HepG2 (cell line): ENCODE results near the gene LENG1. TPM values are rescaled to one million over a fixed set of nuclear protein-coding genes. Genes with fewer than 3 reads are reported as not detected.

Experiments used
- ATAC-seq: fragments of 200-7000 bp; cut with Tn5 transposase; 3 replicates; pipeline ENCODE4 v1.9.1; 2020; ENCODE audit warnings: mild to moderate bottlenecking, moderate library complexity
- BruUV-seq: library from RNA; stranded (reverse); fragments of 400-500 nt; replicated peaks from 2 replicates; lab custom pipeline; 2021; lab: Mats Ljungman, UMichigan
- CTCF ChIA-PET: fragments of 300-600 bp; formaldehyde crosslinking; extraction: SDS; loops from one replicate; lab custom pipeline; 2021; ENCODE audit warnings: low total read pairs, inconsistent platforms, low intra/inter-chr PET ratio; lab: Yijun Ruan, JAX
- POLR2A ChIA-PET: fragments of 350-600 bp; sonication (Branson Sonifier 250); formaldehyde crosslinking; loops from one replicate; lab custom pipeline; 2020; ENCODE audit warnings: antibody characterized with exemption, inconsistent platforms; lab: Yijun Ruan, JAX
- DNase-seq: peaks from one replicate; pipeline ENCODE4 v3.0.0-alpha.2; 2015; ENCODE audit warnings: low spot score
- FAIRE-seq: peaks from 3 replicates; lab custom pipeline; 2011; peaks lifted over from hg19 to GRCh38; lab: Jason Lieb, UNC
- H2AFZ ChIP-seq: one replicate; pipeline ENCODE4 v1.6.1; 2011; ENCODE audit warnings: low read length, inconsistent platforms
- H3K27ac ChIP-seq: fragments of 300-600 bp; 3 replicates; pipeline ENCODE4 v1.8.0; 2011; ENCODE audit warnings: mixed run types, mild to moderate bottlenecking, mixed read lengths, low read length, inconsistent platforms; ENCODE audit not compliant: insufficient read depth; ENCODE audit errors: extremely low read length
- H3K27me3 ChIP-seq, 2 experiments: fragments of 200-600 bp in 1 of 2; 2 replicates in 1 of 2; 3 replicates in 1 of 2; pipeline versions ENCODE4 v1.6.0 to v1.8.0; 2011; ENCODE audit warnings: low read length in 2 of 2, mild to moderate bottlenecking in 2 of 2, moderate library complexity in 2 of 2, inconsistent platforms in 1 of 2; ENCODE audit not compliant: insufficient read depth in 2 of 2, control insufficient read depth in 1 of 2
- H3K36me3 ChIP-seq, 2 experiments: fragments of 200-600 bp in 1 of 2; replicated peaks in 1 of 2; 2 replicates in 1 of 2; 3 replicates in 1 of 2; pipeline versions ENCODE4 v1.5.1 to v1.8.0; 2011; ENCODE audit warnings: low read length in 2 of 2, inconsistent platforms in 1 of 2; ENCODE audit not compliant: insufficient read depth in 2 of 2, control insufficient read depth in 1 of 2
- H3K4me1 ChIP-seq: 2 replicates; pipeline ENCODE4 v1.5.1; 2012; ENCODE audit warnings: low read length, inconsistent platforms; ENCODE audit not compliant: insufficient read depth
- H3K4me2 ChIP-seq: 2 replicates; pipeline ENCODE4 v1.6.0; 2011; ENCODE audit warnings: low read depth, low read length, inconsistent platforms
- H3K4me3 ChIP-seq, 3 experiments: fragments of 200-600 bp in 1 of 3; sonication (generic), shearing (Covaris generic) in 1 of 3; replicated peaks in 1 of 3; 2 replicates each; pipeline ENCODE4 v1.5.1; 2011 to 2016; ENCODE audit warnings: low read length in 3 of 3, inconsistent platforms in 2 of 3, low read depth in 2 of 3, mild to moderate bottlenecking in 2 of 3, control low read depth in 1 of 3, mixed read lengths in 1 of 3; ENCODE audit not compliant: insufficient read depth in 1 of 3
- H3K79me2 ChIP-seq: one replicate; pipeline ENCODE4 v1.6.1; 2011; ENCODE audit warnings: low read length, inconsistent platforms; ENCODE audit not compliant: insufficient read depth
- H3K9ac ChIP-seq: 2 replicates; pipeline ENCODE4 v1.6.0; 2011; ENCODE audit warnings: mild to moderate bottlenecking, low read depth, low read length, inconsistent platforms; ENCODE audit not compliant: insufficient read depth
- H3K9me3 ChIP-seq: 2 replicates; pipeline ENCODE4 v1.5.1; 2012; ENCODE audit warnings: mild to moderate bottlenecking, low read length
- H4K20me1 ChIP-seq: 2 replicates; pipeline ENCODE4 v1.6.0; 2011; ENCODE audit warnings: inconsistent platforms, mild to moderate bottlenecking, low read length, moderate library complexity; ENCODE audit not compliant: insufficient read depth
- CBX1 ChIP-seq: IDR thresholded peaks from one replicate; pipeline ENCODE4 v1.6.1; 2016; ENCODE audit warnings: antibody characterized with exemption, low read depth
- GABPA ChIP-seq, 2 experiments: IDR thresholded peaks; 2 replicates each; pipeline ENCODE4 v1.6.1; 2011 to 2016; ENCODE audit warnings: low read depth in 2 of 2, low read length in 1 of 2, missing biosample characterization in 1 of 2, missing genetic modification characterization in 1 of 2
- MED13 ChIP-seq: sonication (generic); formaldehyde crosslinking; IDR thresholded peaks from 2 replicates; pipeline ENCODE4 v1.5.0; 2020; ENCODE audit warnings: missing genetic modification reagents
- MIER3 ChIP-seq: IDR thresholded peaks from 2 replicates; pipeline ENCODE4 v1.6.1; 2016; ENCODE audit warnings: missing compliant biosample characterization, borderline replicate concordance
- NFKB2 ChIP-seq: sonication (generic); formaldehyde crosslinking; IDR thresholded peaks from 2 replicates; pipeline ENCODE4 v1.4.0; 2020; ENCODE audit warnings: missing genetic modification reagents, borderline replicate concordance
- RFXANK ChIP-seq: IDR thresholded peaks from 2 replicates; pipeline ENCODE4 v1.6.1; 2016
- THAP11 ChIP-seq: IDR thresholded peaks from 2 replicates; pipeline ENCODE4 v1.6.1; 2016; ENCODE audit warnings: missing biosample characterization, missing genetic modification reagents
- WGBS: methylation state at CpG from one replicate; pipeline ENCODE4 v1.1.6; 2017; ENCODE audit warnings: low lambda C conversion rate; 5-methylcytosine and 5-hydroxymethylcytosine counted together
- in situ Hi-C: cut with HindIII; loops from 2 replicates; pipeline ENCODE4 v1.10.0; 2017; ENCODE audit warnings: low pct_unique_long_range_greater_than_20kb; ENCODE audit not compliant: extremely low pct_ligation_motif_present
- intact Hi-C: fragments of 100-400 bp; cut with micrococcal nuclease; formaldehyde crosslinking; loops from one replicate; pipeline ENCODE4 v1.10.0; 2022; ENCODE audit not compliant: unreplicated experiment
- polyA plus RNA-seq, 8 experiments: library from polyadenylated mRNA; depleted of rRNA in 3 of 8; stranded (reverse) in 7 of 8; unstranded in 1 of 8; fragments of >200 nt; fragmentation: Illumina TruSeq in 4 of 8; extraction: Trizol in 4 of 8; gene quantifications; 2 replicates each; pipeline versions ENCODE4 v1.2.1 to v1.2.3, GENCODE V29; 2011 to 2016; ENCODE audit warnings: low read depth in 4 of 8, missing spikeins in 1 of 8, mixed read lengths in 1 of 8; ENCODE audit not compliant: insufficient read depth in 1 of 8
- total RNA-seq, 5 experiments: library from RNA; depleted of rRNA; stranded (reverse); fragments of >200 nt; fragmentation: Illumina TruSeq; extraction: Trizol; gene quantifications; 2 replicates each; pipeline ENCODE4 v1.2.3, GENCODE V29; 2016; ENCODE audit warnings: low read depth in 1 of 5
- TF ChIP-seq, protein P1 (sequence below): sonication (generic); formaldehyde crosslinking; IDR thresholded peaks from 2 replicates; pipeline ENCODE4 v1.4.0; 2020; ENCODE audit warnings: mild to moderate bottlenecking, missing genetic modification reagents
- TF ChIP-seq, protein P2 (sequence below): IDR thresholded peaks from 2 replicates; pipeline ENCODE4 v1.6.1; 2016; ENCODE audit warnings: mild to moderate bottlenecking
- TF ChIP-seq, protein P3 (sequence below): sonication (generic); formaldehyde crosslinking; IDR thresholded peaks from 2 replicates; pipeline ENCODE4 v1.4.0; 2020; ENCODE audit warnings: missing genetic modification reagents

LENG1 gene
- total and polyA plus RNA-seq, 2 of the 13 experiments (the other 11 are each of a cell fraction or from before 2014, with no cell fraction given): 1.8 to 3.8 TPM

DNA sequence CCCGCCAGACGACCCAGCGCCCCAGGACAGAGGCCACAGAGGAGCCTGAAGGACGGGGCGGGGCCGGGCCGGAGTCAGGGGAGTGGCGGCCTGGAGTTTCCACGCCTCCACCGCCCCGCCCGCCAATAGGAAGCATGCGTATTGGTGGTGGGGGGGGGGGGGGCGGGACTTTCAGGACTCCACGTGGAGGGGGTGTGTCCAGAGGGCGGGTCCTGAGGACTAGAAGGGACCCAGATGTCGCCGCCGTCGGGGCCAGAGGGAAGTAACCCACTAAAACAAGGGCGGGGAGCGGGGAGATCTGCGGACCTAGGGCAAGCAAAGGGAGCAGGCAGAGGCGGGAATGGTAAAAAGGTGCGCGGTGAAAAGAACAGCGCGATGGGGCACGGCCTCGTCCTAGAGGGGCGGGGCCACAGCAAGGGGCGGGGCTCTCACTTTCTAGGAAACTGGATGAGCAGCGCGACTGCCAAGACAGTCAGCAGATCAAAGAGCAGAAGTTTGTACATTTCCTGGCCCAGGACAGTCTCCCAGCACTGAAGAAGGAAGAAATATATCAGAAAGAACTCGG is 2.8 kb upstream of the LENG1 start:
- no peak for ATAC-seq
- ChIA-PET POLR2A (no interaction called here), CTCF (no interaction called here)
- no peak for FAIRE-seq
- no TSS peak for BruUV-seq
- Histone ChIP-seq H3K36me3 (peaks cover 0 to 9% of the 10 kb centered on the region in 2 experiments; a peak in 2 of 5 replicates), H3K79me2 (peaks cover 13% of the 10 kb centered on the region), H3K9me3 (no peaks in the 10 kb centered on the region), H3K4me2 (no peak overlapping the region), H2AFZ (no peak overlapping the region), H3K4me3 (no peak overlapping the region), H3K9ac (no peak overlapping the region), H3K27ac (no peak overlapping the region), H4K20me1 (no peaks in the 10 kb centered on the region), H3K4me1 (peaks cover 13% of the 10 kb centered on the region), H3K27me3 (no peaks in the 10 kb centered on the region; a peak in 1 of 5 replicates)
- intact Hi-C loops (no loop called here), in situ Hi-C loops (no loop called here)
- WGBS: 90% methylated on average over 33 of the region's 35 CpGs
- DNase-seq: no peak
- TF ChIP-seq, protein P1, sequence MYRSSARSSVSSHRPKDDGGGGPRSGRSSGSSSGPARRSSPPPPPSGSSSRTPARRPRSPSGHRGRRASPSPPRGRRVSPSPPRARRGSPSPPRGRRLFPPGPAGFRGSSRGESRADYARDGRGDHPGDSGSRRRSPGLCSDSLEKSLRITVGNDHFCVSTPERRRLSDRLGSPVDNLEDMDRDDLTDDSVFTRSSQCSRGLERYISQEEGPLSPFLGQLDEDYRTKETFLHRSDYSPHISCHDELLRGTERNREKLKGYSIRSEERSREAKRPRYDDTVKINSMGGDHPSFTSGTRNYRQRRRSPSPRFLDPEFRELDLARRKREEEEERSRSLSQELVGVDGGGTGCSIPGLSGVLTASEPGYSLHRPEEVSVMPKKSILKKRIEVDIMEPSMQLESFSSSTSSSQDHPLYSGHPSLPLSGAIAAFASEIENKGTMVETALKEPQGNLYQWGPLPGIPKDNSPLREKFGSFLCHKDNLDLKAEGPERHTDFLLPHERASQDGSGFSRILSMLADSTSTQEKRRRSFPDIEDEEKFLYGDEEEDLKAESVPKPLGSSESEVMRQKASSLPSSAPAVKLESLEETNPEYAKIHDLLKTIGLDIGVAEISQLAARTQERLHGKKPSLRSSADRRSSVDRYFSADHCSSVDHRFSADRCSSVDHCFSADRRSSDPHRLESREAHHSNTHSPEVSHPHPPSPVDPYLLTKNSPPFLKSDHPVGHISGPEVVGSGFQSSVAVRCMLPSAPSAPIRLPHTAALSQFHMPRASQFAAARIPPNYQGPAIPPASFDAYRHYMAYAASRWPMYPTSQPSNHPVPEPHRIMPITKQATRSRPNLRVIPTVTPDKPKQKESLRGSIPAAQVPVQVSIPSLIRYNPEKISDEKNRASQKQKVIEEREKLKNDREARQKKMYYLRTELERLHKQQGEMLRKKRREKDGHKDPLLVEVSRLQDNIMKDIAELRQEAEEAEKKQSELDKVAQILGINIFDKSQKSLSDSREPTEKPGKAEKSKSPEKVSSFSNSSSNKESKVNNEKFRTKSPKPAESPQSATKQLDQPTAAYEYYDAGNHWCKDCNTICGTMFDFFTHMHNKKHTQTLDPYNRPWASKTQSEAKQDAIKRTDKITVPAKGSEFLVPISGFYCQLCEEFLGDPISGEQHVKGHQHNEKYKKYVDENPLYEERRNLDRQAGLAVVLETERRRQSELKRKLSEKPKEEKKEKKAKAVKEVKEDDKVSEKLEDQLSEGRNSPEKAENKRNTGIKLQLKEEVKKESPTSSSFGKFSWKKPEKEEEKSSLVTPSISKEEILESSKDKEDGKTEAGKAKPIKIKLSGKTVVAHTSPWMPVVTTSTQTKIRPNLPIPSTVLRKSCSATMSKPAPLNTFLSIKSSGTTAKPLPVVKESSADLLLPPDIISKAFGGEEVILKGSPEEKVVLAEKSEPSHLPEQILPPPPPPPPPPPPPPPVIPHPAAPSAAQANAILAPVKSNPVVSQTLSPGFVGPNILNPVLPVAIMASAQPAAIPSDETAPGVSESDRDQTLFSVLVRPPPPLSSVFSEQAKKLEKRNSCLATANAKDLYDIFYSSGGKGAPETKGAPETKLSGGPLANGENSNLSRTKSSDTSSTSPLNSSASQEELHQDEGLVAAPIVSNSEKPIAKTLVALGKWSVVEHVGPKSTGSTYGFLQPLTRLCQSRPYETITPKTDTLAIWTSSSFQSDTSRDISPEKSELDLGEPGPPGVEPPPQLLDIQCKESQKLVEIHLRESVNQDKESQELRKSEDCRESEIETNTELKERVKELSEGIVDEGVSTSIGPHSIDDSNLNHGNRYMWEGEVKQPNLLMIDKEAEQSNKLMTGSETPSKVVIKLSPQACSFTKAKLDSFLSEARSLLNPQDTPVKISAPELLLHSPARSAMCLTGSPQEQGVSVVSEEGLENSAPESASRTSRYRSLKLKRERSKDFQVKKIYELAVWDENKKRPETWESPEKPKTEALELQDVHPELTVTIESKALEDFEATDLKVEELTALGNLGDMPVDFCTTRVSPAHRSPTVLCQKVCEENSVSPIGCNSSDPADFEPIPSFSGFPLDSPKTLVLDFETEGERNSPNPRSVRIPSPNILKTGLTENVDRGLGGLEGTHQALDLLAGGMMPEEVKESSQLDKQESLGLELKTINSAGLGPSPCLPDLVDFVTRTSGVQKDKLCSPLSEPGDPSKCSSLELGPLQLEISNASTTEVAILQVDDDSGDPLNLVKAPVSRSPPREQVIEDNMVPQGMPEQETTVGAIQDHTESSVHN: no peak
- TF ChIP-seq CBX1 (no peak), RFXANK (CRISPR knock-in tag) (no peak), NFKB2 (CRISPR knock-in tag) (no peak), MED13 (no peak), THAP11 (no peak), GABPA (IDR thresholded peaks at IDR 0.05; ENCODE audit: low read depth, low read length) (no peak), GABPA (CRISPR knock-in tag; IDR thresholded peaks at IDR 0.05; ENCODE audit: low read depth) (no peak), MIER3 (CRISPR knock-in tag) (no peak)
- TF ChIP-seq, protein P2, sequence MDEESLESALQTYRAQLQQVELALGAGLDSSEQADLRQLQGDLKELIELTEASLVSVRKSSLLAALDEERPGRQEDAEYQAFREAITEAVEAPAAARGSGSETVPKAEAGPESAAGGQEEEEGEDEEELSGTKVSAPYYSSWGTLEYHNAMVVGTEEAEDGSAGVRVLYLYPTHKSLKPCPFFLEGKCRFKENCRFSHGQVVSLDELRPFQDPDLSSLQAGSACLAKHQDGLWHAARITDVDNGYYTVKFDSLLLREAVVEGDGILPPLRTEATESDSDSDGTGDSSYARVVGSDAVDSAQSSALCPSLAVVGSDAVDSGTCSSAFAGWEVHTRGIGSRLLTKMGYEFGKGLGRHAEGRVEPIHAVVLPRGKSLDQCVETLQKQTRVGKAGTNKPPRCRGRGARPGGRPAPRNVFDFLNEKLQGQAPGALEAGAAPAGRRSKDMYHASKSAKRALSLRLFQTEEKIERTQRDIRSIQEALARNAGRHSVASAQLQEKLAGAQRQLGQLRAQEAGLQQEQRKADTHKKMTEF: no peak
- TF ChIP-seq, protein P3, sequence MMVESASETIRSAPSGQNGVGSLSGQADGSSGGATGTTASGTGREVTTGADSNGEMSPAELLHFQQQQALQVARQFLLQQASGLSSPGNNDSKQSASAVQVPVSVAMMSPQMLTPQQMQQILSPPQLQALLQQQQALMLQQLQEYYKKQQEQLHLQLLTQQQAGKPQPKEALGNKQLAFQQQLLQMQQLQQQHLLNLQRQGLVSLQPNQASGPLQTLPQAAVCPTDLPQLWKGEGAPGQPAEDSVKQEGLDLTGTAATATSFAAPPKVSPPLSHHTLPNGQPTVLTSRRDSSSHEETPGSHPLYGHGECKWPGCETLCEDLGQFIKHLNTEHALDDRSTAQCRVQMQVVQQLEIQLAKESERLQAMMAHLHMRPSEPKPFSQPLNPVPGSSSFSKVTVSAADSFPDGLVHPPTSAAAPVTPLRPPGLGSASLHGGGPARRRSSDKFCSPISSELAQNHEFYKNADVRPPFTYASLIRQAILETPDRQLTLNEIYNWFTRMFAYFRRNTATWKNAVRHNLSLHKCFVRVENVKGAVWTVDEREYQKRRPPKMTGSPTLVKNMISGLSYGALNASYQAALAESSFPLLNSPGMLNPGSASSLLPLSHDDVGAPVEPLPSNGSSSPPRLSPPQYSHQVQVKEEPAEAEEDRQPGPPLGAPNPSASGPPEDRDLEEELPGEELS: no peak
